ENCODE measurements around the gene PSPH. TPM values are rescaled to one million over a fixed set of nuclear protein-coding genes. Genes with fewer than 3 reads are reported as not detected.
"Not testable (repeated sequence)": the region's sequence is repeated elsewhere in the genome, so short reads cannot be mapped to it uniquely, and the experiment has no call there.

PSPH gene
- total RNA-seq, 1 donor from 2014 or later: 42.4 TPM

GRCh38 chr7:56062382-56062781 lies 11.1 kb upstream of the PSPH start:
- DNase-seq: peak; percentile 67

- no peak for DNase-seq
These were observed 2.7 kb upstream of the PSPH start for GRCh38 chr7:56053993-56054392.

- no peak for DNase-seq
These were observed 2.1 kb upstream of the PSPH start for GRCh38 chr7:56053379-56053778.

- no peak for DNase-seq
These were observed 248 bp downstream of the PSPH start for GRCh38 chr7:56051053-56051338.

GRCh38 chr7:56048763-56049162 lies 2.5 kb downstream of the PSPH start:
- peak; percentile 31 for DNase-seq

GRCh38 chr7:56048245-56048644 lies 3.0 kb downstream of the PSPH start:
- DNase-seq: no peak

GRCh38 chr7:56047446-56048116 lies 3.7 kb downstream of the PSPH start:
- DNase-seq: peak; percentile 21

- DNase-seq: peak; percentile 95
These were observed 4.4 kb downstream of the PSPH start for GRCh38 chr7:56046721-56047445.

- not testable (repeated sequence) for DNase-seq
These were observed 5.5 kb downstream of the PSPH start for GRCh38 chr7:56045758-56046157.

GRCh38 chr7:56040730-56041129 lies 10.5 kb downstream of the PSPH start:
- no peak for DNase-seq

- DNase-seq: peak; percentile 70
These were observed 17.4 kb downstream of the PSPH start for GRCh38 chr7:56033671-56034432.

GRCh38 chr7:56032578-56032977 lies 18.7 kb downstream of the PSPH start:
- not testable (repeated sequence) for DNase-seq

GRCh38 chr7:56031556-56031955 lies 19.7 kb downstream of the PSPH start:
- DNase-seq: not testable (repeated sequence)

- no peak for DNase-seq
These were observed 20.9 kb downstream of the PSPH start for GRCh38 chr7:56030340-56030739.

GRCh38 chr7:56028942-56029630 lies 22.2 kb downstream of the PSPH start:
- no peak for DNase-seq

- DNase-seq: no peak
These were observed 24.7 kb downstream of the PSPH start for GRCh38 chr7:56026538-56026937.

GRCh38 chr7:56023500-56023899 lies 27.7 kb downstream of the PSPH start:
- no peak for DNase-seq

GRCh38 chr7:56019501-56019900 lies 31.7 kb downstream of the PSPH start:
- no peak for DNase-seq

- DNase-seq: peak; percentile 12
These were observed 34.2 kb downstream of the PSPH start for GRCh38 chr7:56017015-56017414.

GRCh38 chr7:56009695-56010094 lies 41.5 kb downstream of the PSPH start:
- DNase-seq: no peak

- DNase-seq: no peak
These were observed 43.4 kb downstream of the PSPH start for GRCh38 chr7:56007891-56008290.

GRCh38 chr7:56007167-56007652 lies 44.0 kb downstream of the PSPH start:
- DNase-seq: no peak

- DNase-seq: no peak
These were observed 47.5 kb downstream of the PSPH start for GRCh38 chr7:56003749-56004148.
